Endothelial cell of umbilical vein (primary cell): ENCODE results near the gene ZNF385B. TPM values are rescaled to one million over a fixed set of nuclear protein-coding genes. Genes with fewer than 3 reads are reported as not detected.

ENCODE experiments used
- BruUV-seq: library from RNA; stranded (reverse); fragments of 400-500 nt; replicated peaks from 2 replicates; lab custom pipeline; 2021; lab: Mats Ljungman, UMichigan
- CTCF ChIA-PET: fragments of 300-600, 350-600 bp; sonication (Branson Sonifier 250); formaldehyde crosslinking; loops from one replicate; lab custom pipeline; 2021; ENCODE audit warnings: antibody characterized with exemption, inconsistent platforms; lab: Charles Lee
- POLR2A ChIA-PET: fragments of 300-600, 350-600 bp; sonication (Branson Sonifier 250); formaldehyde crosslinking; loops from one replicate; lab custom pipeline; 2021; ENCODE audit warnings: antibody characterized with exemption, inconsistent platforms; lab: Charles Lee
- DNase-seq: peaks from one replicate; pipeline ENCODE4 v3.0.0-alpha.2; 2011; ENCODE audit warnings: low read depth, low spot score
- FAIRE-seq: peaks from 2 replicates; lab custom pipeline; 2011; peaks lifted over from hg19 to GRCh38; lab: Jason Lieb, UNC
- H2AFZ ChIP-seq: 2 replicates; pipeline ENCODE4 v1.6.0; 2012; ENCODE audit warnings: low read depth, low read length, control low read depth, inconsistent platforms
- H3K27ac ChIP-seq: 2 replicates; pipeline ENCODE4 v1.5.1; 2011; ENCODE audit warnings: low read depth, mild to moderate bottlenecking, control low read depth, low read length, moderate library complexity; ENCODE audit not compliant: insufficient read depth
- H3K27me3 ChIP-seq, 2 experiments: 2 replicates each; pipeline versions ENCODE4 v1.6.0 to v1.6.1; 2011; ENCODE audit warnings: low read length in 2 of 2, mixed read lengths in 1 of 2; ENCODE audit not compliant: control insufficient read depth in 2 of 2, insufficient read depth in 2 of 2
- H3K36me3 ChIP-seq, 2 experiments: 2 replicates in 1 of 2; 3 replicates in 1 of 2; pipeline ENCODE4 v1.5.1; 2011; ENCODE audit warnings: low read length in 2 of 2, mild to moderate bottlenecking in 1 of 2, moderate library complexity in 1 of 2; ENCODE audit not compliant: control insufficient read depth in 2 of 2, insufficient read depth in 2 of 2; ENCODE audit errors: extremely low read depth in 1 of 2
- H3K4me1 ChIP-seq: 3 replicates; pipeline ENCODE4 v1.5.1; 2011; ENCODE audit warnings: mild to moderate bottlenecking, low read length; ENCODE audit not compliant: control insufficient read depth, insufficient read depth; ENCODE audit errors: extremely low read depth
- H3K4me2 ChIP-seq: 2 replicates; pipeline ENCODE4 v1.6.1; 2011; ENCODE audit warnings: low read length, control low read depth, mixed read lengths; ENCODE audit not compliant: insufficient read depth
- H3K4me3 ChIP-seq, 3 experiments: fragments of 200-600 bp in 1 of 3; sonication (generic), shearing (Covaris generic) in 1 of 3; replicated peaks in 1 of 3; 2 replicates each; pipeline ENCODE4 v1.5.1; 2011 to 2016; ENCODE audit warnings: control low read depth in 3 of 3, low read length in 3 of 3, mild to moderate bottlenecking in 2 of 3, inconsistent platforms in 1 of 3, low read depth in 1 of 3, moderate library complexity in 1 of 3; ENCODE audit not compliant: insufficient read depth in 1 of 3
- H3K79me2 ChIP-seq: 2 replicates; pipeline ENCODE4 v1.6.0; 2012; ENCODE audit warnings: low read length, inconsistent platforms; ENCODE audit not compliant: control insufficient read depth, insufficient read depth
- H3K9ac ChIP-seq: replicated peaks from 2 replicates; pipeline ENCODE3; 2011; ENCODE audit warnings: low read length, control low read depth; ENCODE audit not compliant: insufficient read depth; ENCODE audit errors: extremely low read depth
- H3K9me1 ChIP-seq: replicated peaks from 3 replicates; pipeline ENCODE4 v1.6.0; 2011; ENCODE audit warnings: mild to moderate bottlenecking, low read length; ENCODE audit not compliant: control insufficient read depth, insufficient read depth; ENCODE audit errors: extremely low read depth
- H3K9me3 ChIP-seq: replicated peaks from 2 replicates; pipeline ENCODE4 v1.5.1; 2012; ENCODE audit warnings: low read length, inconsistent platforms; ENCODE audit not compliant: control insufficient read depth, insufficient read depth
- H4K20me1 ChIP-seq: replicated peaks from 2 replicates; pipeline ENCODE3; 2011; ENCODE audit warnings: mild to moderate bottlenecking, low read length; ENCODE audit not compliant: control insufficient read depth, insufficient read depth; ENCODE audit errors: extremely low read depth
- EZH2 ChIP-seq: IDR thresholded peaks from 2 replicates; pipeline ENCODE4 v1.6.1; 2012; ENCODE audit warnings: borderline replicate concordance, low read depth, mild to moderate bottlenecking, moderate library complexity, low read length, inconsistent platforms; ENCODE audit not compliant: severe bottlenecking
- FOS ChIP-seq: IDR thresholded peaks from 2 replicates; pipeline ENCODE4 v1.6.1; 2011; ENCODE audit warnings: mild to moderate bottlenecking, low read length, moderate library complexity, borderline replicate concordance; ENCODE audit not compliant: insufficient read depth
- GATA2 ChIP-seq: IDR thresholded peaks from 2 replicates; pipeline ENCODE4 v1.7.0; 2011; ENCODE audit warnings: low read depth, mild to moderate bottlenecking, moderate library complexity, mixed read lengths, low read length; ENCODE audit not compliant: insufficient read length, insufficient read depth
- JUN ChIP-seq: IDR thresholded peaks from 2 replicates; pipeline ENCODE4 v1.6.1; 2011; ENCODE audit warnings: borderline replicate concordance, low read depth; ENCODE audit not compliant: insufficient read length, insufficient read depth
- MYC ChIP-seq: IDR thresholded peaks from one replicate; pipeline ENCODE4 v1.6.1; 2011; ENCODE audit warnings: mild to moderate bottlenecking, low read depth, low read length
- POLR2A ChIP-seq: IDR thresholded peaks from 2 replicates; pipeline ENCODE4 v1.6.1; 2012; ENCODE audit warnings: low read depth, mild to moderate bottlenecking, control low read depth, low read length
- POLR2AphosphoS5 ChIP-seq: IDR thresholded peaks from 2 replicates; pipeline ENCODE4 v1.6.1; 2012; ENCODE audit warnings: low read depth, mild to moderate bottlenecking, control low read depth, low read length, moderate library complexity; ENCODE audit not compliant: insufficient read depth
- dilution Hi-C: fragments of 300-500 bp; cut with MboI; formaldehyde crosslinking; loops from one replicate; pipeline ENCODE4 v1.15.0; 2019; ENCODE audit warnings: low sequenced_read_pairs; ENCODE audit not compliant: extremely low pct_ligation_motif_present
- intact Hi-C: fragments of 100-400 bp; cut with micrococcal nuclease; formaldehyde crosslinking; loops from one replicate; pipeline ENCODE4 v1.10.0; 2022
- polyA plus RNA-seq, 4 experiments: library from polyadenylated mRNA; depleted of rRNA in 3 of 4; stranded (reverse) in 3 of 4; unstranded in 1 of 4; fragments of >200 nt; gene quantifications; 2 replicates each; pipeline versions ENCODE4 v1.2.1 to v1.2.3, GENCODE V29; 2011 to 2012; ENCODE audit warnings: missing spikeins in 1 of 4
- total RNA-seq: library from RNA; stranded (reverse); gene quantifications from 2 replicates; pipeline ENCODE4 v1.2.3, GENCODE V29; 2021
- TF ChIP-seq, protein P1 (sequence below), 2 donors: IDR thresholded peaks; 1 replicate in 1 of 2; 2 replicates in 1 of 2; pipeline ENCODE4 v1.5.1; 2011; ENCODE audit warnings: low read length in 2 of 2, mild to moderate bottlenecking in 2 of 2, moderate library complexity in 2 of 2, control low read depth in 1 of 2, inconsistent platforms in 1 of 2, low read depth in 1 of 2; ENCODE audit not compliant: insufficient read depth in 1 of 2; ENCODE audit errors: extremely low read depth in 1 of 2
- TF ChIP-seq, protein P2 (sequence below): IDR thresholded peaks from 2 replicates; pipeline ENCODE4 v1.6.1; 2011; ENCODE audit not compliant: insufficient read depth, insufficient read length

The ZNF385B gene
- total and polyA plus RNA-seq, 2 donors (not counting 3 experiments of a cell fraction or from before 2014, with no cell fraction given) = not detected

DNA sequence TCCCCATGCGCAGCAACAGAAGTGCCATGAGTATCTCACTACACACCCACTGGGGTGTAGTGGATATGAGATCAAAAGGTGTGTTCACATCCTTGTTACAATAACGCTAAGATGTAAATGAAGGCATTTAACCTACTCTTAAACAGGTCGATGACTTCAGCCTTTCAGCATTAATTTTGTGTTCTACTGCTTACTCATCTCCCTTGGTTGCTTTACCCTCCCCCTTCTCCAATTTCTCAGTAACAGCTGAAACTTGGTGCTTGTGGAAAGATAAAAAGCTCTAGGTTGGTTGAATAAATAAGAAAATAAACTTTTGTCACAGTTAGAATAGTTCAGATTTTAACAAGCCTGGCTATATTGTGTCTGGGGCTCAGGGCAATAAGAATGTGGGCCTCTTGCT lies 449.3 kb downstream of the ZNF385B start:
- POLR2A ChIA-PET = no interaction called here
- no peaks in the 10 kb centered on the region for H3K36me3 ChIP-seq
- H3K9me1 ChIP-seq = no peaks in the 10 kb centered on the region
- TF ChIP-seq, protein P1, sequence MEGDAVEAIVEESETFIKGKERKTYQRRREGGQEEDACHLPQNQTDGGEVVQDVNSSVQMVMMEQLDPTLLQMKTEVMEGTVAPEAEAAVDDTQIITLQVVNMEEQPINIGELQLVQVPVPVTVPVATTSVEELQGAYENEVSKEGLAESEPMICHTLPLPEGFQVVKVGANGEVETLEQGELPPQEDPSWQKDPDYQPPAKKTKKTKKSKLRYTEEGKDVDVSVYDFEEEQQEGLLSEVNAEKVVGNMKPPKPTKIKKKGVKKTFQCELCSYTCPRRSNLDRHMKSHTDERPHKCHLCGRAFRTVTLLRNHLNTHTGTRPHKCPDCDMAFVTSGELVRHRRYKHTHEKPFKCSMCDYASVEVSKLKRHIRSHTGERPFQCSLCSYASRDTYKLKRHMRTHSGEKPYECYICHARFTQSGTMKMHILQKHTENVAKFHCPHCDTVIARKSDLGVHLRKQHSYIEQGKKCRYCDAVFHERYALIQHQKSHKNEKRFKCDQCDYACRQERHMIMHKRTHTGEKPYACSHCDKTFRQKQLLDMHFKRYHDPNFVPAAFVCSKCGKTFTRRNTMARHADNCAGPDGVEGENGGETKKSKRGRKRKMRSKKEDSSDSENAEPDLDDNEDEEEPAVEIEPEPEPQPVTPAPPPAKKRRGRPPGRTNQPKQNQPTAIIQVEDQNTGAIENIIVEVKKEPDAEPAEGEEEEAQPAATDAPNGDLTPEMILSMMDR (IDR thresholded peaks at IDR 0.05; ENCODE audit: extremely low read depth in 1 of 2, insufficient read depth in 1 of 2, low read depth in 1 of 2, low read length in 2 of 2) = no peak
- TF ChIP-seq FOS = no peak
- TF ChIP-seq EZH2 = no peak
- no peak for TF ChIP-seq POLR2AphosphoS5
- TF ChIP-seq MYC = no peak
- TF ChIP-seq GATA2 = no peak
- TF ChIP-seq JUN = no peak
- TF ChIP-seq, protein P2, sequence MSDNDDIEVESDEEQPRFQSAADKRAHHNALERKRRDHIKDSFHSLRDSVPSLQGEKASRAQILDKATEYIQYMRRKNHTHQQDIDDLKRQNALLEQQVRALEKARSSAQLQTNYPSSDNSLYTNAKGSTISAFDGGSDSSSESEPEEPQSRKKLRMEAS = no peak
- TF ChIP-seq POLR2A = no peak
- no peaks in the 10 kb centered on the region for H3K79me2 ChIP-seq
- no TSS peak for BruUV-seq
- CTCF ChIA-PET = interaction anchor here (1.2 to 2.5 kb wide), 4 partner anchors 10 to 347 kb away, joined by 3 to 34 read pairs (median 20); no protein-coding TSS in a partner anchor
- no peak overlapping the region for H2AFZ ChIP-seq
- no peak overlapping the region for H3K4me2 ChIP-seq
- dilution Hi-C loops = no loop called here
- no peak overlapping the region for H3K9ac ChIP-seq
- H3K9me3 ChIP-seq = no peaks in the 10 kb centered on the region
- no peak overlapping the region for H3K27ac ChIP-seq
- FAIRE-seq (no peak), DNase-seq (no peak)
- no peaks in the 10 kb centered on the region for H3K4me1 ChIP-seq
- intact Hi-C loops = loop anchor here (5.0 kb wide), 1 partner anchor 485 kb away; no protein-coding TSS in a partner anchor
- no peak overlapping the region for H3K4me3 ChIP-seq
- no peaks in the 10 kb centered on the region for H3K27me3 ChIP-seq
- no peaks in the 10 kb centered on the region for H4K20me1 ChIP-seq
